ENCODE measurements around the gene ZDHHC16.
"Not testable (repeated sequence)": the region's sequence is repeated elsewhere in the genome, so short reads cannot be mapped to it uniquely, and the experiment has no call there.

The ZDHHC16 gene

GRCh38 chr10:97434557-97434956, 11.4 kb upstream of the ZDHHC16 start:
- ATAC-seq, result peak; percentile 50
- no peak for DNase-seq

- ATAC-seq (no peak), DNase-seq (no peak)
Measured at GRCh38 chr10:97435211-97435610, 10.8 kb upstream of the ZDHHC16 start.

- DNase-seq (no peak), ATAC-seq (no peak)
Measured at GRCh38 chr10:97442277-97442676, 3.7 kb upstream of the ZDHHC16 start.

- ATAC-seq (peak; percentile 29), DNase-seq (no peak)
Measured at GRCh38 chr10:97444212-97444611, 1.8 kb upstream of the ZDHHC16 start.

- DNase-seq (no peak), ATAC-seq (no peak)
Measured at GRCh38 chr10:97445357-97445721, 636 bp upstream of the ZDHHC16 start.

- no peak for DNase-seq
- no peak for ATAC-seq
Measured at GRCh38 chr10:97450828-97451227, 4.9 kb downstream of the ZDHHC16 start.

GRCh38 chr10:97451605-97452004, 5.6 kb downstream of the ZDHHC16 start:
- DNase-seq, result no peak
- no peak for ATAC-seq

- no peak for ATAC-seq
- DNase-seq, result no peak
Measured at GRCh38 chr10:97452352-97452751, 6.4 kb downstream of the ZDHHC16 start.

- ATAC-seq (peak; percentile 53), DNase-seq (peak; percentile 7)
Measured at GRCh38 chr10:97454330-97455036, 8.5 kb downstream of the ZDHHC16 start.

- ATAC-seq (no peak), DNase-seq (no peak)
Measured at GRCh38 chr10:97456034-97456685, 10.2 kb downstream of the ZDHHC16 start.

GRCh38 chr10:97456686-97457065, 10.7 kb downstream of the ZDHHC16 start:
- DNase-seq, result no peak

GRCh38 chr10:97459111-97459510, 13.1 kb downstream of the ZDHHC16 start:
- no peak for DNase-seq
- no peak for ATAC-seq

More at GRCh38 chr10:97456686-97457065, 10.7 kb downstream of the ZDHHC16 start:
- ATAC-seq, result no peak

- no peak for ATAC-seq
- DNase-seq, result no peak
Measured at GRCh38 chr10:97459933-97460332, 14.0 kb downstream of the ZDHHC16 start.

GRCh38 chr10:97462309-97462708, 16.3 kb downstream of the ZDHHC16 start:
- DNase-seq (no peak), ATAC-seq (no peak)

- ATAC-seq, result peak; percentile 54
- DNase-seq, result peak; percentile 27
Measured at GRCh38 chr10:97463363-97464132, 17.6 kb downstream of the ZDHHC16 start.

GRCh38 chr10:97464226-97464625, 18.3 kb downstream of the ZDHHC16 start:
- ATAC-seq, result no peak

GRCh38 chr10:97465982-97466381, 20.0 kb downstream of the ZDHHC16 start:
- ATAC-seq (peak; percentile 6), DNase-seq (no peak)

More at GRCh38 chr10:97464226-97464625, 18.3 kb downstream of the ZDHHC16 start:
- no peak for DNase-seq

GRCh38 chr10:97466755-97467154, 20.8 kb downstream of the ZDHHC16 start:
- DNase-seq (no peak), ATAC-seq (no peak)

- no peak for ATAC-seq
Measured at GRCh38 chr10:97468162-97468561, 22.2 kb downstream of the ZDHHC16 start.

GRCh38 chr10:97468781-97469180, 22.8 kb downstream of the ZDHHC16 start:
- DNase-seq, ATAC-seq: not testable (repeated sequence)

More at GRCh38 chr10:97468162-97468561, 22.2 kb downstream of the ZDHHC16 start:
- DNase-seq, result no peak

- ATAC-seq (no peak), DNase-seq (no peak)
Measured at GRCh38 chr10:97474918-97475317, 28.9 kb downstream of the ZDHHC16 start.

- DNase-seq, result no peak
- ATAC-seq, result no peak
Measured at GRCh38 chr10:97475936-97476594, 30.1 kb downstream of the ZDHHC16 start.
